Fibroblast of lung (primary cell): ENCODE measurements around the gene CLNK. TPM values are rescaled to one million over a fixed set of nuclear protein-coding genes. Genes with fewer than 3 reads are reported as not detected.

Experiments
- DNase-seq, 2 donors: peaks; one replicate each; pipeline versions ENCODE4 v3.0.0 to v3.0.0-alpha.2; 2010; ENCODE audit warnings: low read depth in 2 of 2
- H2AFZ ChIP-seq: 2 replicates; pipeline ENCODE4 v1.5.1; 2012; ENCODE audit warnings: low read length, control low read depth, inconsistent platforms
- H3K27ac ChIP-seq: 2 replicates; pipeline ENCODE4 v1.5.1; 2011; ENCODE audit warnings: low read length, control low read depth; ENCODE audit not compliant: insufficient read depth
- H3K27me3 ChIP-seq: 2 replicates; pipeline ENCODE4 v1.5.1; 2011; ENCODE audit warnings: mild to moderate bottlenecking, low read length; ENCODE audit not compliant: control insufficient read depth, insufficient read depth
- H3K36me3 ChIP-seq: 2 replicates; pipeline ENCODE4 v1.5.1; 2011; ENCODE audit warnings: low read length; ENCODE audit not compliant: control insufficient read depth, insufficient read depth
- H3K4me1 ChIP-seq: 2 replicates; pipeline ENCODE4 v1.5.1; 2011; ENCODE audit warnings: low read length; ENCODE audit not compliant: control insufficient read depth, insufficient read depth; ENCODE audit errors: extremely low read depth
- H3K4me2 ChIP-seq: 2 replicates; pipeline ENCODE4 v1.5.1; 2011; ENCODE audit warnings: low read length, control low read depth; ENCODE audit not compliant: insufficient read depth; ENCODE audit errors: extremely low read depth
- H3K4me3 ChIP-seq, 4 experiments: fragments of 200-600 bp in 1 of 4; sonication (generic) in 1 of 4; replicated peaks in 1 of 4; 2 replicates each; pipeline ENCODE4 v1.5.1; 2011 to 2016; ENCODE audit warnings: low read length in 4 of 4, low read depth in 3 of 4, mild to moderate bottlenecking in 3 of 4, control low read depth in 2 of 4, inconsistent platforms in 1 of 4, mixed read lengths in 1 of 4; ENCODE audit not compliant: insufficient read depth in 1 of 4; ENCODE audit errors: control extremely low read depth in 1 of 4
- H3K79me2 ChIP-seq: 2 replicates; pipeline ENCODE4 v1.5.1; 2012; ENCODE audit warnings: mild to moderate bottlenecking, low read length, inconsistent platforms; ENCODE audit not compliant: control insufficient read depth, insufficient read depth
- H3K9ac ChIP-seq: 2 replicates; pipeline ENCODE4 v1.5.1; 2011; ENCODE audit warnings: mild to moderate bottlenecking, low read length, control low read depth; ENCODE audit not compliant: insufficient read depth
- H3K9me3 ChIP-seq: 2 replicates; pipeline ENCODE4 v1.5.1; 2012; ENCODE audit warnings: low read depth, low read length; ENCODE audit not compliant: control insufficient read depth, insufficient read depth
- H4K20me1 ChIP-seq: 2 replicates; pipeline ENCODE4 v1.5.1; 2011; ENCODE audit warnings: low read length; ENCODE audit not compliant: control insufficient read depth, insufficient read depth; ENCODE audit errors: extremely low read depth
- CTCF ChIP-seq, 2 donors: IDR thresholded peaks in 1 of 2; conservative IDR thresholded peaks in 1 of 2; 1 replicate in 1 of 2; 2 replicates in 1 of 2; pipeline ENCODE4 v1.5.1; 2011 to 2012; ENCODE audit warnings: low read length in 2 of 2, control low read depth in 1 of 2, inconsistent platforms in 1 of 2, low read depth in 1 of 2, mild to moderate bottlenecking in 1 of 2
- EZH2 ChIP-seq: IDR thresholded peaks from 2 replicates; pipeline ENCODE4 v1.5.1; 2012; ENCODE audit warnings: low read length, control low read depth, mild to moderate bottlenecking; ENCODE audit errors: missing control alignments
- polyA plus RNA-seq, 2 donors: library from polyadenylated mRNA; depleted of rRNA in 1 of 2; stranded (reverse) in 1 of 2; unstranded in 1 of 2; fragments of >200 nt; gene quantifications; 2 replicates each; pipeline ENCODE4 v1.2.1, GENCODE V29; 2011 to 2012; ENCODE audit warnings: missing spikeins in 1 of 2
- total RNA-seq: library from RNA; depleted of rRNA; stranded (reverse); fragments of >200 nt; gene quantifications from 2 replicates; pipeline ENCODE4 v1.2.1, GENCODE V29; 2014

CLNK gene
- total and polyA plus RNA-seq, 2 donors (not counting 1 experiment from before 2014, with no cell fraction given) = not detected

GRCh38 chr4:10509733-10510132 lies 174.8 kb downstream of the CLNK start:
- Histone ChIP-seq H4K20me1 (no peaks in the 10 kb centered on the region), H3K27me3 (no peaks in the 10 kb centered on the region), H3K4me2 (no peak overlapping the region), H3K79me2 (no peaks in the 10 kb centered on the region), H3K36me3 (no peaks in the 10 kb centered on the region), H3K9me3 (no peaks in the 10 kb centered on the region), H3K4me1 (no peaks in the 10 kb centered on the region), H2AFZ (no peak overlapping the region), H3K27ac (no peak overlapping the region), H3K9ac (no peak overlapping the region), H3K4me3 (no peak overlapping the region)
- no peak for DNase-seq
- TF ChIP-seq EZH2 (no peak), CTCF (conservative IDR thresholded peaks at IDR 0.05 in 1 of 2, IDR thresholded peaks at IDR 0.05 in 1 of 2; ENCODE audit: low read depth in 1 of 2, low read length in 2 of 2) (no peak)

GRCh38 chr4:10506077-10506476 lies 178.5 kb downstream of the CLNK start:
- Histone ChIP-seq H4K20me1 (no peaks in the 10 kb centered on the region), H3K4me1 (no peaks in the 10 kb centered on the region), H3K4me2 (no peak overlapping the region), H3K27ac (no peak overlapping the region), H3K79me2 (no peaks in the 10 kb centered on the region), H3K27me3 (no peaks in the 10 kb centered on the region), H3K36me3 (no peaks in the 10 kb centered on the region), H3K9me3 (no peaks in the 10 kb centered on the region), H2AFZ (no peak overlapping the region), H3K9ac (no peak overlapping the region), H3K4me3 (no peak overlapping the region)
- DNase-seq = no peak
- TF ChIP-seq EZH2 (no peak), CTCF (conservative IDR thresholded peaks at IDR 0.05 in 1 of 2, IDR thresholded peaks at IDR 0.05 in 1 of 2; ENCODE audit: low read depth in 1 of 2, low read length in 2 of 2) (no peak)

- Histone ChIP-seq H3K9me3 (no peaks in the 10 kb centered on the region), H3K27me3 (no peaks in the 10 kb centered on the region), H3K27ac (no peak overlapping the region), H3K79me2 (no peaks in the 10 kb centered on the region), H3K4me2 (no peak overlapping the region), H3K9ac (no peak overlapping the region), H3K4me3 (no peak overlapping the region), H2AFZ (no peak overlapping the region), H4K20me1 (no peaks in the 10 kb centered on the region), H3K4me1 (no peaks in the 10 kb centered on the region), H3K36me3 (no peaks in the 10 kb centered on the region)
- no peak for DNase-seq
- TF ChIP-seq EZH2 (no peak), CTCF (conservative IDR thresholded peaks at IDR 0.05 in 1 of 2, IDR thresholded peaks at IDR 0.05 in 1 of 2; ENCODE audit: low read depth in 1 of 2, low read length in 2 of 2) (no peak)
Observed at GRCh38 chr4:10504570-10505179, 179.9 kb downstream of the CLNK start.
